Epithelial cell of proximal tubule (primary cell): ENCODE measurements around the gene CFAP46. TPM values are rescaled to one million over a fixed set of nuclear protein-coding genes. Genes with fewer than 3 reads are reported as not detected.

Source experiments
- DNase-seq: peaks from one replicate; pipeline ENCODE4 v3.0.0-alpha.2; 2011; ENCODE audit warnings: low read depth
- H3K4me3 ChIP-seq: 2 replicates; pipeline ENCODE4 v1.5.1; 2011; ENCODE audit warnings: low read depth, mild to moderate bottlenecking, low read length
- CTCF ChIP-seq: conservative IDR thresholded peaks from 2 replicates; pipeline ENCODE4 v1.5.1; 2012; ENCODE audit warnings: low read depth, mild to moderate bottlenecking, low read length
- total RNA-seq: library from RNA; depleted of rRNA; stranded (reverse); fragments of >200 nt; gene quantifications from 2 replicates; pipeline ENCODE4 v1.2.3, GENCODE V29; 2015

CFAP46 gene
- total RNA-seq, 1 donor from 2014 or later: 2.2 TPM

GRCh38 chr10:132984008-132984295 lies 41.6 kb upstream of the CFAP46 start:
- no peak overlapping the region for H3K4me3 ChIP-seq
- no peak for TF ChIP-seq CTCF
- DNase-seq: no peak

GRCh38 chr10:132983252-132984007 lies 41.1 kb upstream of the CFAP46 start:
- no peak for TF ChIP-seq CTCF
- H3K4me3 ChIP-seq: no peak overlapping the region
- DNase-seq: no peak

GRCh38 chr10:132982301-132982989 lies 40.1 kb upstream of the CFAP46 start:
- no peak overlapping the region for H3K4me3 ChIP-seq
- no peak for DNase-seq
- no peak for TF ChIP-seq CTCF

GRCh38 chr10:132981746-132982145 lies 39.4 kb upstream of the CFAP46 start:
- no peak for DNase-seq
- H3K4me3 ChIP-seq: no peak overlapping the region
- TF ChIP-seq CTCF: no peak

GRCh38 chr10:132981173-132981555 lies 38.8 kb upstream of the CFAP46 start:
- no peak for TF ChIP-seq CTCF
- H3K4me3 ChIP-seq: no peak overlapping the region
- DNase-seq: no peak

- TF ChIP-seq CTCF: no peak
- H3K4me3 ChIP-seq: no peak overlapping the region
- no peak for DNase-seq
Measured at GRCh38 chr10:132980426-132981172, 38.2 kb upstream of the CFAP46 start.
